HEK293 (cell line): ENCODE measurements around the gene TSTD1.
"Not testable (repeated sequence)": the region's sequence is repeated elsewhere in the genome, so short reads cannot be mapped to it uniquely, and the experiment has no call there.

ENCODE experiments used
- CTCF ChIA-PET: fragments of 350-600 bp; formaldehyde crosslinking; extraction: SDS; loops from one replicate; lab custom pipeline; 2021; ENCODE audit warnings: antibody characterized with exemption; lab: Yijun Ruan, JAX
- POLR2A ChIA-PET: fragments of 300-600 bp; formaldehyde crosslinking; extraction: SDS; loops from one replicate; lab custom pipeline; 2020; ENCODE audit warnings: antibody characterized with exemption, inconsistent platforms; lab: Yijun Ruan, JAX
- H3K27ac ChIP-seq: fragments of 200-500 bp; sonication (Bioruptor generic); 2 replicates; pipeline ENCODE4 v1.5.1; 2014; ENCODE audit warnings: low read depth, low read length, control low read depth, inconsistent platforms; ENCODE audit errors: extremely low read depth
- H3K36me3 ChIP-seq, 2 experiments: fragments of 200-500 bp in 1 of 2; sonication (Bioruptor generic) in 1 of 2; 1 replicate in 1 of 2; 2 replicates in 1 of 2; pipeline ENCODE4 v1.5.1; 2014 to 2017; ENCODE audit warnings: inconsistent platforms in 2 of 2, low read length in 2 of 2; ENCODE audit not compliant: control insufficient read depth in 2 of 2, insufficient read depth in 1 of 2
- H3K4me1 ChIP-seq: fragments of 200-500 bp; sonication (Bioruptor generic); 2 replicates; pipeline ENCODE4 v1.5.1; 2014; ENCODE audit warnings: mild to moderate bottlenecking, low read length, inconsistent platforms; ENCODE audit not compliant: control insufficient read depth, insufficient read depth
- H3K4me3 ChIP-seq: 2 replicates; pipeline ENCODE4 v1.5.1; 2011; ENCODE audit warnings: low read depth, mild to moderate bottlenecking, control low read depth, low read length, moderate library complexity
- H3K9me3 ChIP-seq: fragments of 200-500 bp; sonication (Bioruptor generic); 2 replicates; pipeline ENCODE4 v1.5.1; 2014; ENCODE audit warnings: low read depth, low read length, inconsistent platforms; ENCODE audit not compliant: control insufficient read depth, insufficient read depth
- IKZF3 ChIP-seq: fragments of 450-650 bp; IDR thresholded peaks from 2 replicates; pipeline ENCODE4 v1.5.0; 2018; ENCODE audit warnings: missing biosample characterization, mild to moderate bottlenecking, missing genetic modification characterization, moderate library complexity
- KLF1 ChIP-seq: fragments of 450-650 bp; formaldehyde crosslinking; IDR thresholded peaks from 2 replicates; pipeline ENCODE4 v1.5.1; 2016; ENCODE audit warnings: missing biosample characterization, missing genetic modification characterization
- PRDM1 ChIP-seq: fragments of 450-650 bp; formaldehyde crosslinking; IDR thresholded peaks from 2 replicates; pipeline ENCODE4; 2016; ENCODE audit warnings: missing biosample characterization, missing genetic modification characterization
- SETDB1 ChIP-seq: IDR thresholded peaks from one replicate; pipeline ENCODE4 v1.6.1; 2017; ENCODE audit warnings: mild to moderate bottlenecking, low read length, moderate library complexity, mixed read lengths; ENCODE audit not compliant: insufficient read length
- SP2 ChIP-seq: fragments of 450-650 bp; formaldehyde crosslinking; IDR thresholded peaks from 2 replicates; pipeline ENCODE4 v1.5.1; 2016; ENCODE audit warnings: missing biosample characterization, missing genetic modification characterization
- ZNF132 ChIP-seq: fragments of 450-650 bp; formaldehyde crosslinking; IDR thresholded peaks from 2 replicates; pipeline ENCODE4 v1.5.1; 2017; ENCODE audit warnings: missing biosample characterization, missing genetic modification characterization, borderline replicate concordance
- ZNF133 ChIP-seq: fragments of 450-650 bp; formaldehyde crosslinking; IDR thresholded peaks from 2 replicates; pipeline ENCODE4 v1.5.1; 2016; ENCODE audit warnings: missing biosample characterization, missing genetic modification characterization
- ZNF146 ChIP-seq: fragments of 450-650 bp; formaldehyde crosslinking; IDR thresholded peaks from 2 replicates; pipeline ENCODE4 v1.5.1; 2016; ENCODE audit warnings: missing biosample characterization, missing genetic modification characterization
- ZNF350 ChIP-seq: fragments of 450-650 bp; formaldehyde crosslinking; IDR thresholded peaks from 2 replicates; pipeline ENCODE4 v1.5.0; 2017; ENCODE audit warnings: missing biosample characterization, mild to moderate bottlenecking, missing genetic modification characterization
- ZNF521 ChIP-seq: fragments of 450-650 bp; formaldehyde crosslinking; IDR thresholded peaks from 2 replicates; pipeline ENCODE4 v1.5.1; 2017; ENCODE audit warnings: missing biosample characterization, mild to moderate bottlenecking, missing genetic modification characterization

TSTD1 gene

DNA sequence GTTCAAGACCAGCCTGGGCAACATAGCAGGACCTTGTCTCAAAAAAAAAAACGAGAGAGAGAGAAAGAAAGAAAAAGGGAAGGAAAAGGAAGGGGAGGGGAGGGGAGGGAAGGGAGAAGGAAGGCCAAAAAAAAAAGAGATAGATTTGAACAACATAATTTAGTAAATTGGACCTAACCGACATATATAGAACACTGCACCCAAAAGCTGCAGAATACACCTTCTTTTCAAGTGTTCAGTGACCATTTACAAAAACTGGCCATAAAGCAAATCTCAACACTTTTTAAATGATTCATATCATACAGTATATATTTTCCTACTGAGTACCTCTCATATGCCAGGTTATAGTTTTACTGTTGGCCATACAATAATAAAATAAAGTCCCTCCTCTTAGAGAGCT lies 6.9 kb downstream of the TSTD1 start:
- Histone ChIP-seq H3K4me3 (no peak overlapping the region), H3K27ac (no peak overlapping the region), H3K4me1 (peaks cover 2% of the 10 kb centered on the region; the same call in 1 of the 2 replicates)
- POLR2A ChIA-PET = interaction anchor here (1.0 kb wide), 1 partner anchor 11 kb away, joined by 3 read pairs; the partner anchor contains the start of gene F11R
- CTCF ChIA-PET = interaction anchor here (0.9 to 1.3 kb wide), 3 partner anchors 10 to 66 kb away, joined by 3 to 5 read pairs (median 4); partner anchors contain the start of gene KLHDC9
- no peak for TF ChIP-seq ZNF350 (tag by site-specific recombination)
- TF ChIP-seq ZNF132 (tag by site-specific recombination) = no peak
- TF ChIP-seq ZNF146 (tag by site-specific recombination) = no peak
- TF ChIP-seq IKZF3 = no peak
- TF ChIP-seq ZNF133 (tag by site-specific recombination) = no peak
- TF ChIP-seq ZNF521 (tag by site-specific recombination) = no peak
- TF ChIP-seq, all 188 proteins: peak for 0
- no peaks in the 10 kb centered on the region for H3K9me3 ChIP-seq
- no peaks in the 10 kb centered on the region for H3K36me3 ChIP-seq

DNA sequence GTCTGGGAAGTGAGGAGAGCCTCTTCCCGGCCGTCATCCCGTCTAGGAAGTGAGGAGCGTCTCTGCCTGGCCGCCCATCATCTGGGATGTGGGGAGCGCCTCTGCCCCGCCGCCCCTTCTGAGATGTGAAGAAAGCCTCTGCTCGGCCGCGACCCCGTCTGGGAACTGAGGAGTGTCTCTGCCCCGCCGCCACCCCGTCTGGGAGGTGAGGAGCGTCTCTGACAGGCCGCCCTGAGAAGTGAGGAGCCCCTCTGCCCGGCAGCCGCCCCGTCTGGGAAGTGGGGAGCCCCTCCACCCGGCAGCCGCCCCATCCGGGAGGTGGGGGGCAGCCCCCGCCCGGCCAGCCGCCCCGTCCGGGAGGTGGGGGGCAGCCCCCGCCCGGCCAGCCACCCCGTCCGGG lies 9.3 kb downstream of the TSTD1 start:
- POLR2A ChIA-PET, CTCF ChIA-PET, H3K36me3 ChIP-seq, H3K4me3 ChIP-seq, H3K9me3 ChIP-seq, H3K4me1 ChIP-seq, H3K27ac ChIP-seq: not testable (repeated sequence)

DNA sequence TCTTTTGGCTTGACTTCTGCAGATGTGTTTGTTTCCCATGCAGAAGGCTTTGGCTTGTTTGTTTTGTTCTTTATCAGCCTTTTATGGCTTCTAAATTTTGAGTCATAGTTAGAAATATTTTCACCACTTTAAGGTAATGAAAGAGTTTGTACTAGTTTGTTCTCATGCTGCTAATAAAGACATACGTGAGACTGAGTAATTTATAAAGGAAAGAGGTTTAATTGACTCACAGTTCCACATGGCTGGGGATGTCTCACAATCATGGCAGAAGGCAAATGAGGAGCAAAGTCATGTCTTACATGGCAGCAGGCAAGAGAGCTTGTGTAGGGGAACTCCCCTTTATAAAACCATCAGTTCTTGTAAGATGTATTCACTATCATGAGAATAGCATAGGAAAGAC lies 11.8 kb downstream of the TSTD1 start:
- H3K4me1 ChIP-seq, H3K27ac ChIP-seq, H3K36me3 ChIP-seq, H3K9me3 ChIP-seq, H3K4me3 ChIP-seq: not testable (repeated sequence)
- peak; percentile 14 for TF ChIP-seq SETDB1
- ChIA-PET CTCF (interaction anchor here (0.7 kb wide), 1 partner anchor 55 kb away, joined by 5 read pairs; no protein-coding TSS in a partner anchor), POLR2A (interaction anchor here (0.6 to 0.7 kb wide), 4 partner anchors 14 to 1226 kb away, joined by 4 to 8 read pairs (median 5); no protein-coding TSS in a partner anchor)

DNA sequence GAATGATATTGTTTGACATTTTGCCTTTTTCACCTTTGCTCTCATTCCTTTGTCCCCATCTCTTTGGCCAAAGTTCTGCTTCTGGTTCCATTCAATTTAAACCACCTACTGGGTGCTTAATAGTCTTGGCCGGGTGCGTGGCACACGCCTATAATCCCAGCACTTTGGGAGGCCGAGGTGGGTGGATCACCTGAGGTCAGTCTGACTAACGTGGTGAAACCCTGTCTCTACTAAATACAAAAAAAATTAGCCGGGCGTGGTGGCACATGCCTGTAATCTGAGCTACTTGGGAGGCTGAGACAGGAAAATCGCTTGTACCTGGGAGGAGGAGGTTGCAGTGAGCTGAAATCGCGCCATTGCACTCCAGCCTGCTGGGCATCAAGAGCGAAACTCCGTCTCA lies 16.3 kb downstream of the TSTD1 start:
- peak; percentile 61 for TF ChIP-seq KLF1 (tag by site-specific recombination)
- TF ChIP-seq, all 188 proteins: peak for 1; not testable (repeated sequence) for 187
- POLR2A ChIA-PET = interaction anchor here (2.4 kb wide), 1 partner anchor 16 kb away, joined by 26 read pairs; the partner anchor contains the start of gene TSTD1
- not testable (repeated sequence) for H3K27ac ChIP-seq, H3K4me3 ChIP-seq, H3K4me1 ChIP-seq, H3K36me3 ChIP-seq, H3K9me3 ChIP-seq
- CTCF ChIA-PET = interaction anchor here (0.6 to 2.8 kb wide), 3 partner anchors 9 to 120 kb away, joined by 3 to 18 read pairs (median 3); no protein-coding TSS in a partner anchor

DNA sequence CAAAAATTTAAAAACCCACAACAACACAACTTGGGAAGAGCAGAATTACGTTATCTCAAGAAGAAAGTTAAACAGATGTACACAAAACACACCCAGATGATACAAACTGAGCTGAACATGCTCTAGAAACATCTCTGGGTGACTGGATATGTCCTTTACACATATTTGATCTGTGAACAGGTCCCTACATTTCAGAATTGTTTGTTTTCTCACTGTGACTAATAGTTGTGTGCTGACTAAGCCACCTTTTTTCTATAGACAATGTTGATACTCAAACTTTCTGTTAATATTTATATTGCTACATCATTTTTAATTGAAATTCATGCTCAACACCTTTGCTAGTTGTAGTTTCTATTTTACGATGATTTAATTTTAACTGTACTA lies 16.8 kb downstream of the TSTD1 start:
- CTCF ChIA-PET = interaction anchor here (0.9 to 2.8 kb wide), 3 partner anchors 9 to 32 kb away, joined by 3 to 18 read pairs (median 4); no protein-coding TSS in a partner anchor
- H3K4me1 ChIP-seq = 0 out of 2 replicates have a peak, but pooled peaks cover 2% of the 10 kb centered on the region
- H3K27ac ChIP-seq = no peak overlapping the region
- no peak overlapping the region for H3K4me3 ChIP-seq
- no peaks in the 10 kb centered on the region for H3K9me3 ChIP-seq
- TF ChIP-seq PRDM1 (tag by site-specific recombination) = peak; percentile 2; the same call in 1 of the 2 replicates
- TF ChIP-seq SP2 = no peak
- POLR2A ChIA-PET = interaction anchor here (0.8 to 3.1 kb wide), 12 partner anchors 8 to 113 kb away, joined by 3 to 50 read pairs (median 6); partner anchors contain the start of genes TSTD1 and USF1
- H3K36me3 ChIP-seq = no peaks in the 10 kb centered on the region
